DND-41 (cell line): ENCODE measurements around the gene TSSC4.

Experiments used
- ATAC-seq: fragments of 200-7000 bp; cut with Tn5 transposase; 3 replicates; pipeline ENCODE4 v1.9.1; 2021; ENCODE audit warnings: low read depth; ENCODE audit not compliant: insufficient read depth
- DNase-seq: peaks from one replicate; pipeline ENCODE4 v3.0.0-alpha.2; 2020
- H2AFZ ChIP-seq: 2 replicates; pipeline ENCODE4 v1.6.0; 2012; ENCODE audit warnings: low read depth, low read length
- H3K27ac ChIP-seq: 2 replicates; pipeline ENCODE4 v1.5.1; 2012; ENCODE audit warnings: low read length, inconsistent platforms
- H3K27me3 ChIP-seq: fragments of 200-600 bp; sonication (generic); 2 replicates; pipeline ENCODE4 v1.6.0; 2012; ENCODE audit warnings: low read length, mild to moderate bottlenecking, inconsistent platforms; ENCODE audit not compliant: insufficient read depth, poor library complexity
- H3K36me3 ChIP-seq: 2 replicates; pipeline ENCODE4 v1.5.1; 2012; ENCODE audit warnings: low read length, inconsistent platforms; ENCODE audit not compliant: insufficient read depth
- H3K4me1 ChIP-seq: 2 replicates; pipeline ENCODE4 v1.5.1; 2012; ENCODE audit warnings: mild to moderate bottlenecking, low read length; ENCODE audit not compliant: insufficient read depth
- H3K4me2 ChIP-seq: 2 replicates; pipeline ENCODE4 v1.6.0; 2012; ENCODE audit warnings: mild to moderate bottlenecking, moderate library complexity, low read length, inconsistent platforms; ENCODE audit not compliant: insufficient read depth
- H3K4me3 ChIP-seq, 2 experiments: fragments of 200-600 bp in 1 of 2; shearing (Covaris generic) in 1 of 2; 2 replicates each; pipeline ENCODE4 v1.5.1; 2012 to 2016; ENCODE audit warnings: inconsistent platforms in 2 of 2, low read length in 2 of 2, mild to moderate bottlenecking in 2 of 2, low read depth in 1 of 2, moderate library complexity in 1 of 2
- H3K79me2 ChIP-seq: 2 replicates; pipeline ENCODE4 v1.6.0; 2012; ENCODE audit warnings: low read length, inconsistent platforms; ENCODE audit not compliant: insufficient read depth
- H3K9ac ChIP-seq: 2 replicates; pipeline ENCODE4 v1.6.0; 2012; ENCODE audit warnings: low read depth, mild to moderate bottlenecking, inconsistent platforms, low read length, moderate library complexity
- H3K9me3 ChIP-seq: 2 replicates; pipeline ENCODE4 v1.5.1; 2012; ENCODE audit warnings: low read length, moderate library complexity, mild to moderate bottlenecking, inconsistent platforms; ENCODE audit not compliant: insufficient read depth, severe bottlenecking
- H4K20me1 ChIP-seq: 2 replicates; pipeline ENCODE4 v1.6.0; 2012; ENCODE audit warnings: low read length; ENCODE audit not compliant: insufficient read depth
- EZH2 ChIP-seq: IDR thresholded peaks from 3 replicates; pipeline ENCODE4 v1.6.1; 2012; ENCODE audit warnings: borderline replicate concordance, low read depth, mild to moderate bottlenecking, moderate library complexity, low read length, inconsistent platforms; ENCODE audit not compliant: severe bottlenecking
- TF ChIP-seq, protein P1 (sequence below): IDR thresholded peaks from 2 replicates; pipeline ENCODE4 v1.5.1; 2012; ENCODE audit warnings: borderline replicate concordance, low read length, moderate library complexity, mild to moderate bottlenecking; ENCODE audit not compliant: poor library complexity, severe bottlenecking; ENCODE audit errors: extremely low read depth

The TSSC4 gene

DNA sequence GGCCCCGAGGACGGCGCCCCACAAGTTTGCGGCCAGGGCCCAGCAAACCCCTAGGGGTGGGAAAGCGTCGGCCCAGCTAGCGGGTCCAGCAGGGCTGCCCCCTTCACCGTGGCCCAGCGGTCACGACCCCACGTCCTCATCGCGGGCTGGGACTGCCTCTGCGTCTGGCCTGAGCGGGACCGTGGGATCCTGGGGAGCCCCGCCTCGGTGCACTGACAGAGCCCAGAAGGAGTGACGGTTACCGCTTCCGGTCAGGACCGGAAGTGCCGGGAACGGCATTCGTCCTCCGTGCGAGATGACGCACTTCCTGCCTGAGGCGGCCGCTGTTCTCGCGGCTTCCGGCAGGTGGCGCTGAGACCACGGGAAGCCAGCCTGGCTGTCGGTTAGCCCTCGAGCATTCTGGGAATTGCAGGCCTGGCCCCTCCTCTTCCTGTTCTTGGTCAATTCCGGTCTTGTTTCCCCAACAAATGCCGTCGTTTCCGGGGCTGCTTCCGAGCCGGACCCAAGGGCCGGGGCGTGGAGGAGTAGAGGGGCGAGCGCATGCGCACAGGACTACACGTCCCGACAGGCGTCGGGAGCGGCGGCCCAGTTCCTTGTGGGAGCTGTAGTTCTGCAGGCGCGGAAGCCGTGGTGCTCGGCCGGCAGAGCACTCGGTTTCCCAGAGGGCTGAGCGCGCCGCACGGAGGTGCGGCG lies at the start of gene TSSC4:
TSSC4 (plus strand) TSS at position 682 of the 693 bp plus-strand sequence. CDS start 1,884 bp downstream, outside the sequence.
- TF ChIP-seq EZH2, result no peak
- TF ChIP-seq, protein P1, sequence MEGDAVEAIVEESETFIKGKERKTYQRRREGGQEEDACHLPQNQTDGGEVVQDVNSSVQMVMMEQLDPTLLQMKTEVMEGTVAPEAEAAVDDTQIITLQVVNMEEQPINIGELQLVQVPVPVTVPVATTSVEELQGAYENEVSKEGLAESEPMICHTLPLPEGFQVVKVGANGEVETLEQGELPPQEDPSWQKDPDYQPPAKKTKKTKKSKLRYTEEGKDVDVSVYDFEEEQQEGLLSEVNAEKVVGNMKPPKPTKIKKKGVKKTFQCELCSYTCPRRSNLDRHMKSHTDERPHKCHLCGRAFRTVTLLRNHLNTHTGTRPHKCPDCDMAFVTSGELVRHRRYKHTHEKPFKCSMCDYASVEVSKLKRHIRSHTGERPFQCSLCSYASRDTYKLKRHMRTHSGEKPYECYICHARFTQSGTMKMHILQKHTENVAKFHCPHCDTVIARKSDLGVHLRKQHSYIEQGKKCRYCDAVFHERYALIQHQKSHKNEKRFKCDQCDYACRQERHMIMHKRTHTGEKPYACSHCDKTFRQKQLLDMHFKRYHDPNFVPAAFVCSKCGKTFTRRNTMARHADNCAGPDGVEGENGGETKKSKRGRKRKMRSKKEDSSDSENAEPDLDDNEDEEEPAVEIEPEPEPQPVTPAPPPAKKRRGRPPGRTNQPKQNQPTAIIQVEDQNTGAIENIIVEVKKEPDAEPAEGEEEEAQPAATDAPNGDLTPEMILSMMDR, result peak; percentile 99
- Histone ChIP-seq H3K79me2 (peaks cover 35% of the 10 kb centered on the region), H4K20me1 (peaks cover 43% of the 10 kb centered on the region), H3K4me3 (peak within 1 kb of the TSS; percentile 98), H3K9ac (peak within 1 kb of the TSS; percentile 94), H3K27ac (peak within 1 kb of the TSS; percentile 96), H3K4me2 (peak within 1 kb of the TSS; percentile 93), H2AFZ (peak within 1 kb of the TSS; percentile 82), H3K9me3 (no peaks in the 10 kb centered on the region), H3K4me1 (peaks cover 34% of the 10 kb centered on the region), H3K27me3 (no peaks in the 10 kb centered on the region), H3K36me3 (peaks cover 69% of the 10 kb centered on the region)
- DNase-seq (peak; percentile 100), ATAC-seq (peak; percentile 91)

DNA sequence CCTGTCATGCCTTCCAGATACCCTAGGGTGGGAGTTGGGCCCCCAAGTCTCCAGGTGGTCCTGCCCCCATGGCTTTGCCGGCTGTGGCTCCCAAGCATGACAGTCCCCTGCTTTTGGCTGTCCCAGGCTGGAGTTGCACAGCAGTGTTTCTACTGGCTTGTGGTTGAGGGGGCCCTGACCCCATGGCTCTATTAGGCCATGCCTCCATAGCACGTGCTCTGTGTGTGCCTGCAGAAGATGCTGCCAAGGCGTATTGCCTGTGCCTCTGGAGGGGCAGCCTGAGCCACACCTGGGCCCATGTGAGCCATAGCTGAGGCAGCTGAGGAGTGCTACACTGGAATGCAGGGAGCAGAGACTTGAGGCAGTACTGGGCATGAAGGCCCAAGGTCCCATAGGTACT lies 48.8 kb upstream of the TSSC4 start:
- no peaks in the 10 kb centered on the region for H3K36me3 ChIP-seq
- DNase-seq, result no peak
- TF ChIP-seq EZH2, result no peak
- TF ChIP-seq, protein P1, result no peak
- no peak overlapping the region for H3K27ac ChIP-seq
- ATAC-seq, result no peak
- H4K20me1 ChIP-seq, result no peaks in the 10 kb centered on the region
- H3K4me2 ChIP-seq, result no peak overlapping the region
- no peak overlapping the region for H3K4me3 ChIP-seq
- H3K9me3 ChIP-seq, result peaks cover 4% of the 10 kb centered on the region
- H3K4me1 ChIP-seq, result no peaks in the 10 kb centered on the region
- H2AFZ ChIP-seq, result no peak overlapping the region
- peaks cover 5% of the 10 kb centered on the region for H3K27me3 ChIP-seq
- H3K79me2 ChIP-seq, result no peaks in the 10 kb centered on the region
- no peak overlapping the region for H3K9ac ChIP-seq

DNA sequence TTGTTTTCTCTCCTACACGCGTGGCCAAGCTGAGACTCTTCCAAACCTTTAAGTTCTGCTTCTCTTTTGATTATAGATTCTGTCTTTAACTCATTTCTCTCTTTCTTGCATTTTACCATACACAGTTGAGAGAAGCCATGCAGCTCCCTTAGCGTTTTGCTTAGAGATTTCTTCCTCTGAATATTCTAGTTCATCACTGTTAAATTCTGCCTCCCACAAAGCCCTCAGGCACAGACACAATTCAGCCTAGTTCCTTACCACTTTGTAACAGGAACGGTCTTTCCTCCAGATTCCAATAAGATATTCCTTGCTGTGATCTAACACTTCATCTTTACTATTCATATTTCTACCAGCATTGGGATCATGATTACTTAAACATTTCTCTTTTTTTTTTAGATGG lies 48.1 kb upstream of the TSSC4 start:
- H3K9ac ChIP-seq, result no peak overlapping the region
- peaks cover 4% of the 10 kb centered on the region for H3K9me3 ChIP-seq
- H3K4me2 ChIP-seq, result no peak overlapping the region
- no peaks in the 10 kb centered on the region for H3K79me2 ChIP-seq
- peaks cover 5% of the 10 kb centered on the region for H3K27me3 ChIP-seq
- no peak overlapping the region for H3K27ac ChIP-seq
- H4K20me1 ChIP-seq, result no peaks in the 10 kb centered on the region
- DNase-seq, result no peak
- no peak for ATAC-seq
- no peak overlapping the region for H3K4me3 ChIP-seq
- TF ChIP-seq EZH2, result no peak
- TF ChIP-seq, protein P1, result no peak
- no peak overlapping the region for H2AFZ ChIP-seq
- H3K36me3 ChIP-seq, result no peaks in the 10 kb centered on the region
- no peaks in the 10 kb centered on the region for H3K4me1 ChIP-seq
